ENCODE data around the gene USP21. TPM values are rescaled to one million over a fixed set of nuclear protein-coding genes. Genes with fewer than 3 reads are reported as not detected.

USP21 gene
- polyA plus RNA-seq, 1 experiment = 19.3 TPM

DNA sequence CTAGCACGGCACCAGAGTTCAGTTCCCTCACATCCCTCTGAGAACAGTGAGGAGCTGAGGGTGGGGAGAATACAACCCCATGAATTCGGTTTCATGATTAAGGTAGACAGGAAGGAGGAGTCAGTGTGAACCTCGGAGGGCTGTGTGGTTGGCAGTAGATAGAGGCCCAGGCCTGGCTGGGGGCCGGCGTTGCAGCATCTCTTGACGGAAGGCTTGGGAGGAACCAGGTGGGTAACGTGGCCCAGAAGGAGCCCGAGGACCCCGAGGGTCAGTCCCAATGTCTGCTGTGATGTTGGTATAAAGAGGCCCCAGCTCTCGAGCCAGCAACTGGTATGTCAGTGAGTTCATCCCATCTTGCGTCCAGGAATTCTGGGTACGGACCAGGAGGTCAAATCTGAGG, 12.4 kb downstream of the USP21 start:
- Histone ChIP-seq H3K36me3 (ENCODE audit: control insufficient read depth, insufficient read depth, low read length) (peaks cover 20% of the 10 kb centered on the region), H3K27me3 (ENCODE audit: control insufficient read depth, insufficient read depth, low read length) (no peaks in the 10 kb centered on the region), H3K4me3 (ENCODE audit: low read depth, low read length) (no peak overlapping the region)
- TF ChIP-seq, protein P1, sequence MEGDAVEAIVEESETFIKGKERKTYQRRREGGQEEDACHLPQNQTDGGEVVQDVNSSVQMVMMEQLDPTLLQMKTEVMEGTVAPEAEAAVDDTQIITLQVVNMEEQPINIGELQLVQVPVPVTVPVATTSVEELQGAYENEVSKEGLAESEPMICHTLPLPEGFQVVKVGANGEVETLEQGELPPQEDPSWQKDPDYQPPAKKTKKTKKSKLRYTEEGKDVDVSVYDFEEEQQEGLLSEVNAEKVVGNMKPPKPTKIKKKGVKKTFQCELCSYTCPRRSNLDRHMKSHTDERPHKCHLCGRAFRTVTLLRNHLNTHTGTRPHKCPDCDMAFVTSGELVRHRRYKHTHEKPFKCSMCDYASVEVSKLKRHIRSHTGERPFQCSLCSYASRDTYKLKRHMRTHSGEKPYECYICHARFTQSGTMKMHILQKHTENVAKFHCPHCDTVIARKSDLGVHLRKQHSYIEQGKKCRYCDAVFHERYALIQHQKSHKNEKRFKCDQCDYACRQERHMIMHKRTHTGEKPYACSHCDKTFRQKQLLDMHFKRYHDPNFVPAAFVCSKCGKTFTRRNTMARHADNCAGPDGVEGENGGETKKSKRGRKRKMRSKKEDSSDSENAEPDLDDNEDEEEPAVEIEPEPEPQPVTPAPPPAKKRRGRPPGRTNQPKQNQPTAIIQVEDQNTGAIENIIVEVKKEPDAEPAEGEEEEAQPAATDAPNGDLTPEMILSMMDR (IDR thresholded peaks at IDR 0.05; ENCODE audit: insufficient read depth, low read depth, low read length) = no peak
- CTCF ChIA-PET = no interaction called here
- no peak for DNase-seq (ENCODE audit: low read depth)
- POLR2A ChIA-PET = no interaction called here

DNA sequence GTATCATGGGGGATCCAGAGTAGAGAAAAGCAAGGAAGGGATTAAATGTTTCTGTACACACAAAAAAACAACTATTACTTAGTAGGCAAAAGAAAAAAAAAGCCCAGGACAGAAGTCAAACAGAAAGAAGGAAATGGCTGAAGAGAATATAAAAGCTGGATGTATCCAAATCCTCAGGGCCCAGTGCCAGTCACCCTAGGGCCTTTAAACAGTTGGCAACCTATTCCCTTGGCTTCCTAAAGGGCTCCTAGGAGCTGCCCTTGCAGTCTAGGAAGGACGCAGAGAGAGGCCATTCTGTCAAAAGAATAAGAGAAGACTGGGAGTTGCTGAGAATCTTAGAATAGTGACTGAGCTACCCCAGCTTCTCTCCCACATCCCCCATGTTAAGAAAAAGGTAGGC, 13.0 kb downstream of the USP21 start:
- POLR2A ChIA-PET = no interaction called here
- TF ChIP-seq, protein P1 (IDR thresholded peaks at IDR 0.05; ENCODE audit: insufficient read depth, low read depth, low read length) = no peak

DNA sequence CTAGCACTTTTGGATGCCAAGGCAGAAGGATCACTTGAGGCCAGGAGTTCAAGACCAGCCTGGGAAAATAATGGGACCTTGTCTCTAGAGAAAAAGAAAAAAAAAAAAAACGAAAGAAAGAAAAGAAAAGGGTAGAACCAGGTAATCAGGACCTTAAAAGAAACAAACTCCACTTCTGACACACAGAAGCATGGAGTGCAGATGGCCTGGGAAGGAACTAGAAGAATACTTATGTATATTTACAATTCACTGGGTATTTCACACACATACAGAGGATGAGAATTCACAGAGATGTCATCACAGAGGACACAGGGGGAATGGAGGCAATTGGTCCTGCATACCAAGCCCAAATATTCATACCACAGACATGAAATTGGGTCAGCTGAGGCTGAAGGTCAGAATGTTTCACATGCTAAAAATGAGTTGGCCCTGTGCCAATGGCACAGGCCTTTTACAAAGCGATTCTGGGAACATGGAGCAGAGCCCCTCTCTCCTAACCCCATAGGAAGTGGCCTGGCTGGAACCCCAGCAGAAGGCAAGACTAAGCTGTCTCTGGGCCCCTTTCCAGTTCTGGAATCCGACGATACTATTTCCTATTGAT, 13.6 kb downstream of the USP21 start:
- H3K27me3 ChIP-seq (ENCODE audit: control insufficient read depth, insufficient read depth, low read length) = no peaks in the 10 kb centered on the region
- peak; percentile 69 for DNase-seq (ENCODE audit: low read depth)
- ChIA-PET POLR2A (interaction anchor here (0.6 to 0.7 kb wide), 2 partner anchors 32 to 53 kb away, joined by 3 to 7 read pairs; no protein-coding TSS in a partner anchor), CTCF (interaction anchor here (0.6 kb wide), 1 partner anchor 10 kb away, joined by 3 read pairs; no protein-coding TSS in a partner anchor)
- peaks cover 20% of the 10 kb centered on the region for H3K36me3 ChIP-seq (ENCODE audit: control insufficient read depth, insufficient read depth, low read length)
- TF ChIP-seq, protein P1 (IDR thresholded peaks at IDR 0.05; ENCODE audit: insufficient read depth, low read depth, low read length) = no peak
- H3K4me3 ChIP-seq (ENCODE audit: low read depth, low read length) = no peak overlapping the region

More for the DNA sequence above, 13.0 kb downstream of the USP21 start:
- Histone ChIP-seq H3K36me3 (ENCODE audit: control insufficient read depth, insufficient read depth, low read length) (peaks cover 20% of the 10 kb centered on the region), H3K4me3 (ENCODE audit: low read depth, low read length) (no peak overlapping the region), H3K27me3 (ENCODE audit: control insufficient read depth, insufficient read depth, low read length) (no peaks in the 10 kb centered on the region)
- CTCF ChIA-PET = interaction anchor here (0.6 kb wide), 1 partner anchor 9 kb away, joined by 3 read pairs; no protein-coding TSS in a partner anchor
- DNase-seq (ENCODE audit: low read depth) = no peak

DNA sequence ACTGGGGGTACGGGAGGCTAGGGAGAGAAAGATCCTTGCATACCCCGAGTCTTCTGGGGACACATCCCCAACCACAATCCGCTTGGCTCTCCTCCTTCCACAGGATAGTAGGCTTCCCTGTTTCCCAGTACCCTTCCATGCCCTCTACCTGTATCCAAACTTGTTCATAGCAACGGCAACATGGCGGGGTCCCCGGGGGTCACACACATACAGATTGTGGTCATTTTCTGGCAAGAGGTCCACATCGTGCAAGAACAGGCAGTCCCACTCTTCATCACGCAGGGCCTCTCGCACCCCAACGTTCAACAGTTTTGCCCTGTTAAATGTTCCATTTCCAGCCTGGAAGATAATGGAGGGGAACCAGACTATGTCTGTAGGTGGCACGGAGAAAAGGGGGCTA, 14.4 kb downstream of the USP21 start:
- H3K27me3 ChIP-seq (ENCODE audit: control insufficient read depth, insufficient read depth, low read length) = no peaks in the 10 kb centered on the region
- DNase-seq (ENCODE audit: low read depth) = no peak
- CTCF ChIA-PET = no interaction called here
- TF ChIP-seq, protein P1 (IDR thresholded peaks at IDR 0.05; ENCODE audit: insufficient read depth, low read depth, low read length) = no peak
- H3K36me3 ChIP-seq (ENCODE audit: control insufficient read depth, insufficient read depth, low read length) = peaks cover 20% of the 10 kb centered on the region
- H3K4me3 ChIP-seq (ENCODE audit: low read depth, low read length) = no peak overlapping the region
- POLR2A ChIA-PET = interaction anchor here (0.6 kb wide), 1 partner anchor 52 kb away, joined by 7 read pairs; no protein-coding TSS in a partner anchor

DNA sequence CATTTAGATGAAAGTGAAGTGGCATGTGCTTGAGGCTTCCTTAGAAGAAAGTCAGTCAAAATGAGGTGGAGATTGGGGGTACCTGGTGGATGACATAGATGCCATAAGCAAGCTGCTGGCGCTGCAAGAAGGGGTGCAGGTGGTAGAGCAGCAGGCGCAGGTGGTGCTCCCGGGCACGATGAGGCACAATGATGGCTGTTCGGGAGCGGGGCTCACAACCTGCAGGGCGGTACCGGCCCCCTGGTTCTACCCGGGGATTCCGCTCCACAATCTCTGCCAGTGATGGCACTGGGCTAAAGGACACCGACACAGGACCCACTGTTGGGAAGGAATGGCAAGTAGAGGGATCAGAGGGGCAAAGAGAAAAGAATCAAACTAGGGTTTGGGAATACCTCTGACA, 15.6 kb downstream of the USP21 start:
- POLR2A ChIA-PET = no interaction called here
- DNase-seq (ENCODE audit: low read depth) = no peak

More for the DNA sequence above, 15.6 kb downstream of the USP21 start:
- CTCF ChIA-PET = no interaction called here
- Histone ChIP-seq H3K36me3 (ENCODE audit: control insufficient read depth, insufficient read depth, low read length) (peaks cover 20% of the 10 kb centered on the region), H3K27me3 (ENCODE audit: control insufficient read depth, insufficient read depth, low read length) (no peaks in the 10 kb centered on the region), H3K4me3 (ENCODE audit: low read depth, low read length) (no peak overlapping the region)
- TF ChIP-seq, protein P1 (IDR thresholded peaks at IDR 0.05; ENCODE audit: insufficient read depth, low read depth, low read length) = no peak
